Endometrial microvascular endothelial cells (primary cell): ENCODE measurements around the gene MPG. TPM values are rescaled to one million over a fixed set of nuclear protein-coding genes. Genes with fewer than 3 reads are reported as not detected.
"Not testable (repeated sequence)": the region's sequence is repeated elsewhere in the genome, so short reads cannot be mapped to it uniquely, and the experiment has no call there.

ENCODE experiments used
- in situ Hi-C: cut with HindIII; loops from 2 replicates; pipeline ENCODE4 v1.10.0; 2017; ENCODE audit warnings: low sequenced_read_pairs, low pct_unique_long_range_greater_than_20kb; ENCODE audit errors: inconsistent ontology term
- total RNA-seq: library from RNA; depleted of rRNA; stranded (reverse); fragments of >200 nt; gene quantifications from one replicate; pipeline ENCODE4 v1.2.3, GENCODE V29; 2015; ENCODE audit errors: inconsistent ontology term

Gene MPG
- total RNA-seq: 160 TPM

- in situ Hi-C loops: no loop called here
These were observed at the start of gene MPG for GRCh38 chr16:77807-78443. MPG (plus strand) TSS chr16:78225; CDS start chr16:78310, 85 bp downstream.

GRCh38 chr16:30627-31026, 47.4 kb upstream of the MPG start:
- in situ Hi-C loops: not testable (repeated sequence)

- in situ Hi-C loops: not testable (repeated sequence)
These were observed 44.7 kb upstream of the MPG start for GRCh38 chr16:33154-33876.

- in situ Hi-C loops: no loop called here
These were observed 44.0 kb upstream of the MPG start for GRCh38 chr16:33877-34647.

GRCh38 chr16:34648-34987, 43.4 kb upstream of the MPG start:
- in situ Hi-C loops: no loop called here

GRCh38 chr16:35011-35677, 42.9 kb upstream of the MPG start:
- in situ Hi-C loops: no loop called here

- in situ Hi-C loops: no loop called here
These were observed 42.2 kb upstream of the MPG start for GRCh38 chr16:35678-36305.

- in situ Hi-C loops: no loop called here
These were observed 41.6 kb upstream of the MPG start for GRCh38 chr16:36336-36984.

- in situ Hi-C loops: no loop called here
These were observed 40.5 kb upstream of the MPG start for GRCh38 chr16:37511-37910.

GRCh38 chr16:38206-38605, 39.8 kb upstream of the MPG start:
- in situ Hi-C loops: not testable (repeated sequence)

GRCh38 chr16:38941-39892, 38.8 kb upstream of the MPG start:
- in situ Hi-C loops: no loop called here

GRCh38 chr16:41439-42068, 36.5 kb upstream of the MPG start:
- in situ Hi-C loops: no loop called here

GRCh38 chr16:42069-42457, 36.0 kb upstream of the MPG start:
- in situ Hi-C loops: no loop called here

GRCh38 chr16:42691-43090, 35.3 kb upstream of the MPG start:
- in situ Hi-C loops: no loop called here

- in situ Hi-C loops: no loop called here
These were observed 34.7 kb upstream of the MPG start for GRCh38 chr16:43294-43693.

- in situ Hi-C loops: no loop called here
These were observed 33.4 kb upstream of the MPG start for GRCh38 chr16:44655-45054.

GRCh38 chr16:45454-45853, 32.6 kb upstream of the MPG start:
- in situ Hi-C loops: no loop called here
